NCI-H146 treated with DMSO at 0.1 percent for 48 hours (cell line): ENCODE measurements around the gene TUFM.
"Not testable (repeated sequence)": the region's sequence is repeated elsewhere in the genome, so short reads cannot be mapped to it uniquely, and the experiment has no call there.

Experiments
- DNase-seq: peaks from one replicate; lab custom pipeline; 2025; ENCODE audit not compliant: unreplicated experiment; lab: John Stamatoyannopoulos, UW

Gene TUFM

DNA sequence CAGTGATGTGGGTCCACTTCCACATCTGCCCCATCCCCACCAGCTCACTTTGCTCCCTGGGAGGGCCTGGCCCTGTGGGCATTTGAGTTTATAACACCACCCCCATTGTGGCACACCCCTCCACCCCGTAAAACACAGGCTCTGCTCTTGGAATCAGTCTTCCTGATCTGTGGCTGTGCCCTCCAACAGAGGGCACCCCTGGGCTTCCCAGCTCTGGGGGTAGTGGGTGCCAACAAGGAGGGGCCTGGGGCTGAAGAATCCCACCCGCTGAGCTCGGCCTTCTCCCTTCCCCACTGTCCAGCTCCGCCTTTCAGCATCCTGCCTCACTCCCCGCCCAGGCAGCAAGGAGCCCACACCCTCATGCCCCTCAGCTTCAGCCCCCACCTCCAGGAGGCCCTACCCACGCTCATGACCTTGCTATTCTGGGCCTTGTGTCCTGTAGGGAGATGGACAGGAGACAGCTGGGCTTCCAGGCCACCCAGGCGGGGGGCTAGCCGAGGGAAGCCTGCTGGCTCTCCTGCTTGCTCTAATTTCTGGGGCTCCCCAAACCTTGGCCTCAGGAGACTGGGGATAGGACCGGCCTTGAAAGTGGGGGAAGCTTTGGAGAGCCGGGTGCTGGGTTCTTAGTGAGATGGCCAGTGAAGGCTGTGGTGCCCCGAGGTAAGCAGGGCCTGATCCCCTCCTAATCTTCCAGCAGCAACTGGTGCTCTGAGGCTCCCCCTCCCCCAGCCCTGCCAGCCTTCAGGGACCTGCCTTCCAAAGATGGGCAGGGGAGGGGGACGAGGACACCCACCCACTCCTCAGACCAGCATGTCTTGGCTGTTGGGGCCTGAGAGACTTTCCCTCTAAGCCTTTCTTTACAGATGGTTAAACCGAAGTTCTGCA lies 29.2 kb upstream of the TUFM start:
- no peak for DNase-seq

DNA sequence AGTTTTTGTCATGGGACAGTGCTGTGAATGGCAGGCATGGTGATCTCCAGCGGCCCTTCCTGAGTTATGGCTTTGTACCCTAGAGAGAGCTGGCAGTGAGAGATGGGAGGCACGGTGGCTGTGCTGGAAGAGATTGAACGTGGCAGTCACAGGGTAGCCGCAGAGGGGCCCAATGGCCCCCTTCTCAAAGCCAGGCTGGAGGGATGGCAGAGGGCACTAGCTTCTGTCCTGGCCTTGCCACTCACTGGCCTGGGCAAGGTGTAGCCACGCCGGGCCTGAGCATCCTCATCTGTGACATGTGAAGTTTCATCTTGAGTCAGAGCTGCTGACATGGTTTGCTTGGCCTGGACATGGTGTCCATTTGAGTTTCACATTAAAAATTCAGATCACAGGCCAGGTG lies 28.3 kb upstream of the TUFM start:
- DNase-seq: no peak

DNA sequence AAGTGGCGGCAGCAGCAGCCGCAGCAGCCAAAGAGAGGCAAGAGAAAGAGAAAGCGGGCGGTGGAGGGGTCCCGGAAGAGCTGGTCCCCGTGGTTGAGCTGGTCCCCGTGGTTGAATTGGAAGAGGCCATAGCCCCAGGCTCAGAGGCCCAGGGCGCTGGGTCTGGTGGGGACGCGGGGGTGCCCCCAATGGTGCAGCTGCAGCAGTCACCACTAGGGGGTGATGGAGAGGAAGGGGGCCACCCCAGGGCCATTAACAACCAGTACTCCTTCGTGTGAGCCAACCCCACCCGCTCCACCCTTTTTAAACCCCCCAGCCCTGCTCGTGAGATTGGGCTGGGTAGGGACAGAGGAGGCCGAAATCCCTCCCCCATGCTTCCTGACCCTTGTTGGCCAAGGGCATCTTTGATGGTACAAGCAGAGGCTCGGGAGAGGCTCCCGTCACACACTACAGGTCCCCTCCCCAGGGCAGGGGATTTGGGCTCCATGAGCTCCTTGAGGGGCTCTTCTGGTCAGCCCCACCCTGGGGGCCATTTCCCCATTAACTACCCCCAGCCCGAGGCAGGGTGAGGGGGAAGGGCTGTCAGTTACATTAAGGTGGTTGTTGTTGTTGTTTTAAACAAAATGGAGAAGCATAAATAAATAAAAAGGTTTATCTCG lies 27.5 kb upstream of the TUFM start:
- DNase-seq: no peak

DNA sequence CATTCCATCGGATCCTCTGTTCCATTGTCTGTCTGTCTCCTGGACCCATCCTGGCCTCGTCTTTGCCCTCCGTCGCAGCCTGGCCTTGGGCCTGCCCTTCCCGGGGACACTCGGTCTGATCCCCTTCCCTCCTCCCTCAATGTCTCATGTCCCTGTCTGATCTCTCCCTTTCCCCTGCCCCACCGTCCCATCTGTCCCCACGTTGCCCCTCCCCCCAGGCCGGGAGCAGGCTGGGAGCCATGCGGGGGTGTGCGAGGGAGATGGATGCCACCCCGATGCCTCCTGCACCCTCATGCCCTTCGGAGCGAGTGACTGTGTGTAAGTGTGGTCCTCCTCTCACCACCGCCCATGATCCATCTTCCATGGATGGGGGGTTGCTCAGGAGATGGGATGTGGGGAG lies 26.8 kb upstream of the TUFM start:
- DNase-seq: no peak

DNA sequence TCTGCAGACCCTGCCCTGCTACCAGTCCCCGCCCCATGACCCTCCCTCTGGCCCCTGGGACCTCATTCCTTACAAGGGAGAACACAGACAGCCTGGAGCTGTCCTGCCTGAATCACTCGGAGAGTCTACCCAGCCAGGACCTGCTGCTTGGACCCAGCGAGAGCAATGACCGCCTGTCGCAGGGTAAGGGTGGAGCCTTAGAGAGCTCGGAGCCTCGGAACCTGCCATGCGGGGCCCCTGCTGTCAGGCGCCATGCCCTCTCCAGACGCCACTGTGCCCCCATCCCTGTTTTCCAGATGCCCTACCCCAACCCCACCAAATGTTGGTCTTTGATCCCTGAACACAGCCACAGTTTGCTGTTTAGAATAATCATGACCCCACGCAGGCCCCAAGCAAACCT lies 23.1 kb upstream of the TUFM start:
- no peak for DNase-seq

DNA sequence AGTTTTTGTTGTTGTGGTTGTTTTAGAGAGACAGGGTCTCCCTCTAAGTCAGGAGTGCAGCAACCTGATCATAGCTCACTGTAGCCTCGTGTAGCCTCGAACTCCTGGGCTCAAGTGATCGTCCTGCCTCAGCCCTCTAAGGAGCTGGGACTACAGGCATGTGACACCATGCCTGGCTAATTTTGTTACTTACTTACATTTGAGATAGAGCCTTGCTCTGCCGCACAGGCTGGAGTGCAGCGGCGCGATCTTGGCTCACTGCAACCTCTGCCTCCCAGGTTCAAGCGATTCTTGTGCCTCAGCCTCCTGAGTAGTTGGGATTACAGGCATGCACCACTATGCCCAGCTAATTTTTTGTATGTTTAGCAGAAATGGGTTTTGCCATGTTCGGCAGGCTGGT lies 21.5 kb upstream of the TUFM start:
- not testable (repeated sequence) for DNase-seq

DNA sequence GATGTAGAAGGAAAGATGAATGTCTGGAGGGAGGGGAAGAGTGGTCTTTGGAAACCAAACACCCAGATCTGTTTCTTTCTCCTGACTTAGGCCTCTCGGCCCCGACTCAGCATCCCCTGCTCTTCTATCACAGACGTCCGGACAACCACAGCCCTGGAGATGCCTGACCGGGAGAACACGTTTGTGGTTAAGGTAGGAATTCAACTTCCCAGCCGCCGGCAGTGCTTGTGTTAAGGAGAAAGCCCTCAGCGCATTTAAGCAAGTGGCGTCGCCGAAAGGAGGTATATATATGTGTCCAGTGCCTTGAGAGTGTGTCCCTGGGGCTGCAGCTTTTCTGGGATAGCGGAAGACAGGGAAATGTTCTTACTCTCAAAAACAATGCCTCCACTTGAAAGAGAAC lies 21.1 kb upstream of the TUFM start:
- no peak for DNase-seq

DNA sequence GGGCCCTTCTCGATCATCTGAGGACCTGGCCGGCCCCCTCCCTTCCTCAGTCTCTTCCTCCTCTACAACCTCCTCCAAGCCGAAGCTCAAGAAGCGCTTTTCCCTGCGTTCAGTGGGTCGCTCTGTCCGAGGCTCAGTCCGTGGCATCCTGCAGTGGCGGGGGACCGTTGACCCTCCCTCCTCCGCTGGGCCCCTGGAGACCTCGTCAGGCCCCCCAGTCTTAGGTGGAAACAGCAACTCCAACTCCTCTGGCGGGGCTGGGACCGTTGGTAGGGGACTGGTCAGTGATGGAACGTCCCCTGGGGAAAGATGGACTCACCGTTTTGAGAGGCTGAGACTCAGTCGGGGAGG lies 20.3 kb upstream of the TUFM start:
- no peak for DNase-seq

DNA sequence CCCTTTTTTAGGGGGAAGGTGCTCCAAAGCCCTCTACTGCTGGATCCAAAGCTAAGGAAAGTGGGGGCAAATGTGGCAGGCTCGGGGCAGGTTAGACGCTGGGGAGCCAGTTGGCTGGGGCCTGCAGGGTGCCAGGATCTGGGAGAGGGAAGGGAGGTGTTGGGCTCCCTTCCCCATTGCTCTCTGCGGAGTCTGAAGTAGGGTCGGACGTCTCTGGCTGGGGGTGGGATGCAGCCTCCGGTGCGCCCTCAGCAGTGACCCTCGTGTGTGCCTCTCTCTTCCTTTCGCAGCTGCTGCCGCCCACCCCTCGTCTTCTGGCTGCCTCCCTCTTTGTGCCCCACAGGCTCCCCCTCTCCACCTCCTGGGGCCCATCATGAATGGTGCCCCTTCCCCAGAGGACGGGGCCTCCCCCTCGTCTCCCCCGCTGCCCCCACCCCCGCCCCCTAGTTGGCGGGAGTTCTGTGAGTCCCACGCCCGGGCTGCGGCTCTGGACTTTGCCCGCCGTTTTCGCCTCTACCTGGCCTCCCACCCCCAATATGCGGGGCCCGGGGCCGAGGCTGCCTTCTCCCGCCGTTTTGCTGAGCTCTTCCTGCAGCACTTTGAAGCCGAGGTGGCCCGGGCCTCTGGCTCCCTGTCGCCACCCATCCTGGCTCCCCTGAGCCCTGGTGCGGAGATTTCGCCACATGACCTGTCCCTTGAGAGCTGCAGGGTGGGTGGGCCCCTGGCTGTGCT lies 19.7 kb upstream of the TUFM start:
- no peak for DNase-seq

DNA sequence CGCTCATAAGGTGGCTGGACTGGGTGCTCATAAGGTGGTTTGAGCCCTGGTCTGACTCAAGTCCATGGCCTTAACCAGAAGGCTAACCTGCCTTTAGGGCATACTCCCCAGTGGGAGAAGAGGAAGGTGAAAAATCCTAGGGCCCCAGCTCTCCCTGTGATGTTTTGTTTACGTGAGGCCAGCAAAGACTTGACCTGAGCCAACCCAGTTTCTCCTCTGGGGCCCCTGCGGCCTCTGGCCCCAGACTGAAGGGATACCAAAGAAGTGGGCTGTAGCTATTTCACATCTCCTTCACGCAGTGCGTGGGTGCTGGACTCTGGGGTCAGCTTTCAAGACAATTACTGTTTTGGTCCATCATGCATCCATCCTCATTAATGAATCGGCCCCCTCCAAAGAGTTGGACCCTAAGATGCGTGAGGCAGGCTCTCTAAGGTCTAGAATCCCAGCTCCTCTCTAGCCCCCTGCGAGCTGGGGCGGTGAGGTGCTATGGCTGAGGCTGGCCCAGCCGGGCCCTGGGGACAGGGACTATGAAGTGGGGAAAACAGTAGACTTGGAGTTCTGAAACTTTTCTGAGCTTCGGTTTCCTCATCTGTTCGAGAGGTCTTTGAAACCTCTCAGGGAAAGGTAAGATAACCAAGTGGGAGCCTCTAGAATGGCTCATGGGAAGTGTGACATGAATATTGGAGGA lies 19.0 kb upstream of the TUFM start:
- DNase-seq: no peak

DNA sequence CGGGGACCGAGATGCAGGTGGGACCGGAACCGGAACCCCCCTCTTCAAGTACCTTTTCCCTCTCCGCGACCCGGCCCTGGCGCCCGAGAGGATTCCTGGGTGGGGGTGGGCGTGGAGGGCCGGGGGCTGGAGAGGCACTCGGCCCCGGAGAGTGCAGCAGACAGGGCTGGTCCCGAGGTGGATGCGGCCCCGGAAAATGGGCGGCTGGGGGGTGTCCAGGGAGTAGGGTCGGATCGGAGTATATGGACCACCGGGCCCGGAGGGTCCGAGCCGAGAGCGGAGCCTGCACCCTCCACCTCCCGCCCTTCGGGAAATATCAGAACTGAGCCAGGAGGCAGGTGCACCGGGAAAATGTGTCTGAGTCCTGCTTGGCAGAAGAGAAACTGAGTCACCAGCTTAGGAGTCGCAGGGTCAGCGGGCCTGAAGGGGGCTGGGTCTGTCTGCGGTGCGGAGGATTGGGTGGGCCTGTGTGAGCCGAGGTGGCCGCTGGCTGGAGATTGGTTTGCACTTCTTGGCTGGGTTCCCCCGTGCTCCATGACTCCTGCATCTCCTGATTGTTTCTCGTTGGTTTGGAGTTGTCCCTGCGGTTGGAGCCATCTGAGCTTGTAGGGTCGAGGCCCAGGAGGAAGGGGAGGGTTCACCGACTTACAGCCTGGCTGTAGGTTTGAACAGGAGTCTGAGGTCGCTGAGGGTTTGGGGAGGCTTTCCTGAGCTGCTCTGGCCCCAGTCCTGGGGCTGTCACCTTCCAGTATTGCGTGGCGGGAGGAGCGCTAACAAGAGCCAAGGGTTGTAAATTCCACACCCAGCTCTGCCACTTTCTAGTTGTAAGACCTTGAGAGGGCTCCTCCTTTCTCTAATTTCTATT lies 18.0 kb upstream of the TUFM start:
- DNase-seq: no peak

DNA sequence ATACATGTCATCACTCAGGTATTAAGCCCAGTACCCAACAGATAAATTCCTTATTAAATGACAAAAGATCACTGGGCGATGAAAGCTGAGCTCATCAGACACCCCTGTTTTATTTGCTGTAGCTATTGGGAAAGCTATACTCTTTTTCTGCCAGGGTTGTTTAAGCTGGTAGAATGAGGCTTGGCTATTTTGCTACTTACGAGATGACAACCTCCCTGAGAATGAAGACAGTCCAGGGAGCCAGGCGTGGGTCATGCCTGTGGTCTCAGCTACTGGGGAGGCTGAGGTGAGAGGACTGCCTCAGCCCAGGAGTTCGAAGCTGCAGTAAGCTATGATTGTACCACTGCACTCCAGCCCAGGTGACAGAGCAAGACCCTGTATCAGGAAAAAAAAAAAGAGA lies 13.2 kb upstream of the TUFM start:
- DNase-seq: no peak

DNA sequence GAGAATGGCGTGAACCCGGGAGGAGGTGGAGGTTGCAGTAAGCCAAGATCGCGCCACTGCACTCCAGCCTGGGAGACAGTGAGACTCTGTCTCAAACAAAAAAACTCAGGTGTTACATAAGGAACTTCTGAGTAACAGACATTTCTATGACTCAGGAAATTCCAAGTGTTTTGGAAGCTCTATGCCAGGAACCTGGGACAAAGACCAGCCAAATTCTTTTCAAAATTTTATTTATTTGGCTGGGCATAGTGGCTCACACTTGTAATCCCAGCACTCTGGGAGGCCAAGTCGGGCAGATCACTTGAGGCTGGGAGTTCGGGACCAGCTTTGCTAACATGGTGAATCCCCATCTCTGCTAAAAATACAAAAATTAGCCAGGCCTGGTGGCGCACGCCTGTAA lies 12.3 kb upstream of the TUFM start:
- no peak for DNase-seq

DNA sequence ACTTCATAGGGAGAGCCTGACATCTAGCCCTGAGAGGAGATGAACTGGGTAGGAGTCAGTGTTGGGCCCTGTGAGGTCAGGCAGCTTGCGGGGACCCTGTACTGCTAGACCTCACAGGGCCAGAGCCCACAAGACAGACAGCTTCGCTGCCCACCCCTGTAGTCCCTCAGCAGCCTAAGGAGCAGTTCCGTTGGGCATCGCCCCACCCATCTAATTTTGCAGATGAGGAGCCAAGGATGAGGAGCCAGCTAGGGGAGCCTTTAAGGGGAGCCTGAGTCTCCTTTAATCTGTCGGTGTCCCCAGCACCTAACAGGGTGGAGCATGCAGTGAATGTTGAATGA lies 755 bp upstream of the TUFM start:
- DNase-seq: no peak

DNA sequence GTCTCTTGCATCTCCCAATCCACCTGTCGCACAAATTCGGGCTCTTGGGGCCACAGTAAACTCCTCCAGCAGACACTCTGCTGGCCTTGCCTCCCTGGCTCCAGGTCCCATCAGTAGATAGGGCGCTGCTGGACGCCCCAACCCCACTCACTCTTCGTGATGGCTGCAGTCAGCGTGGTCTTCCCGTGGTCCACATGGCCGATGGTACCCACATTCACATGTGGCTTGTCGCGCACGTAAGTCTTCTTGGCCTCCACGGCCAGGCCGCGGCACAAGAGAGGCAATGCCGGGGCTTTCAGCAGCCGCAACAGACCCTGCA lies 428 bp downstream of the TUFM start:
- DNase-seq: no peak

DNA sequence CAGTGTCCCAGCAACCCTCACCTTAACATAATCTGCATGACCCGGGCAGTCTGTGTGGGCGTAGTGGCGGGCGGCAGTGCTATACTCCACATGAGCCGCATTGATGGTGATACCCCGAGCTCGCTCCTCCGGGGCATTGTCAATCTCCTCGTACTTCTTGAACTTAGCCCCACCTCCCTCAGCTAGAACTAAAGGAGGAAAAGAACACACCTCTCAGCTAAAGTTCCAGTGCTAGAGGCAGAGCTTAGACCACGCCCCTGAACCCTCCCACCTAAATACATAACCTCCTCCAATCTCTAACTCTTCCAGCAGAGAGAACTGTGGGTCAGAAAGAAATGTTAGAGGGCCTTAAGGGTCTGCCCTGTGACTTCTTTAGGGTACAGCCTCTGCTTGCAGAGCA lies 855 bp downstream of the TUFM start:
- no peak for DNase-seq

DNA sequence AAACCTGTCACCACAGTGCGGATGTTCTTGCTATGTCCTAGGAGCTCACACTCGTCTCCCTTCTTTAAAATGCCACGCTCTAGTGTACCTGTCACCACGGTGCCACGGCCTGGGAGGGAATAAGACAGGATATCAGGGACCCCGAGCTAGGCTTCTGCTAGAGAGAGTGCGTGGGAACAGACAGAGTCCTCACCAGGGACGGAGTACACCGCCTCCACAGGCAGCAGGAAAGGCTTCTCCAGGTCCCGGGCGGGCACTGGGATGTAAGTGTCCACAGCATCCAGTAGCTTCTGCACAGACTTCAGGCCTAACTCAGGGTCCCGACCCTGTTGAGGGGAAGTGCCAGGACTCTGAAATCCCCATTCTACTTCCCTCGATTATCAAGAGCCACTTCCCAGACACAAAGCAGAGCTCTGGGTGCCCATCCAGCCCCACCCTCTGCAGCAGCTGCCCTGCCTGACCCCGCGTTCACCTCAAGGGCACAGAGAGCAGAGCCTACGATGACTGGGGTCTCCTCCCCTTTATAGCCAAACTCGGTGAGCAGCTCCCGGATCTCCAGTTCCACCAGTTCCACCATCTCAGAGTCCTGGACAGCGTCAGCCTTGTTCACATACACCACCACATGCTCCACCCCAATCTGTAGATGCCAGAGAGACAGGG lies 1.8 kb downstream of the TUFM start:
- no peak for DNase-seq

DNA sequence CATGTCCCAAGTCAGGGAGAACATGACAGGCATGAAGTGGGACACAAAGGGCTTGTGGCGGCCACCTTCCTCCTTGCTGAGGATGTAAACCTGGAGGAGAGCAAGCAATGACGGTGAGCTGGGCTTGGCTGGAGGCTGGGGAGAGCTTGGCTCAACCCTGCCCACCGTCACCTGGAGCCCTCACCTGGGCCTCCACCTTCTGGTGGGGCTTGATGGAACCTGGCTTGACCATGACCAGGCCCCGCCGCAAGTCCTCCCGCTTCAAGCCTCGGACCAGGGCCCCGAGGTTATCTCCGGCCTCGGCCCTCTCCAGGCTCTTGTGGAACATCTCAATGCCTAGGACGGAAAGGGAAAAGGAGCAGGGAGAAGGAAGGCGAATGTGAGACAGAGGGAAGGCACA lies 2.4 kb downstream of the TUFM start:
- DNase-seq: no peak

DNA sequence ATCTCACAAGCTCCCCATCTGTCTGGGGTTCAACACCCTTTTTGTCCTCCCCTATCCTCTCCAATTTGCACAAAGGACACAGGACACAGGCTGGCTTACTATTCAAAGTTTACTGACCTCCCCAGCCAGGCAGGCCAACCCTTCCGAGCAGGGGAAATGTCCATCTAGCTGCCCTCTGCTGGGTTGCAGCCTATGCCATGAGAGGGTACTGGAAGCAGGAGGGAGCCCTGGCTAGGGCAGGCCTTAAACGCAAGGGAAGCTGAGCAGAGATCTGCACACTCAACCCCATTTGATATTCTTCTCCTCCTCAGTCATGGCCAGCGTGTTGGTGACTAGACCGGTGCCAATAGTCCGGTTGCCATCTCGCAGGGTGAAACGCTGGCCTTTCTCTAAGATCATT lies 3.5 kb downstream of the TUFM start:
- DNase-seq: no peak

DNA sequence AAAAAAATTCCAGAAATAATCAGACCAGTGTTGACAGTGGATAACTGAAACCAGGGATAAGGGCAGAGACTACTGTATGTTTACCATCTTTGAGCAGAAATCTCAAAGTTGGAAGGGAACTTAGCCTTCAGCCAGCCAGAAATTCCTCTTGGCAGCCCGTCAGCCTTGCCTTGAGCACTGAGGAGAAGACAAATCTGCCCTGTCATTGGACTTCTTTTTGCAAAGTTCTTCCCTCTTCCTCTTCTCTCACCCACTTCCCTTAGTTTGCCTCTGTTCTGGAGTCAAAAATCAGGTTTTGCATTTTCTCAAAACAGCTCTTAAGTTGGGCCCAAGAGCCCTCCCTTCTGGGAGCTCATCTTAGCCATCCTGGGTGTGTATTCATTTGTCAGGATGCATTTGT lies 6.2 kb downstream of the TUFM start:
- no peak for DNase-seq
